ENCODE results near the gene FAM161B.
"Not testable (repeated sequence)": the region's sequence is repeated elsewhere in the genome, so short reads cannot be mapped to it uniquely, and the experiment has no call there.

FAM161B gene, protein sequence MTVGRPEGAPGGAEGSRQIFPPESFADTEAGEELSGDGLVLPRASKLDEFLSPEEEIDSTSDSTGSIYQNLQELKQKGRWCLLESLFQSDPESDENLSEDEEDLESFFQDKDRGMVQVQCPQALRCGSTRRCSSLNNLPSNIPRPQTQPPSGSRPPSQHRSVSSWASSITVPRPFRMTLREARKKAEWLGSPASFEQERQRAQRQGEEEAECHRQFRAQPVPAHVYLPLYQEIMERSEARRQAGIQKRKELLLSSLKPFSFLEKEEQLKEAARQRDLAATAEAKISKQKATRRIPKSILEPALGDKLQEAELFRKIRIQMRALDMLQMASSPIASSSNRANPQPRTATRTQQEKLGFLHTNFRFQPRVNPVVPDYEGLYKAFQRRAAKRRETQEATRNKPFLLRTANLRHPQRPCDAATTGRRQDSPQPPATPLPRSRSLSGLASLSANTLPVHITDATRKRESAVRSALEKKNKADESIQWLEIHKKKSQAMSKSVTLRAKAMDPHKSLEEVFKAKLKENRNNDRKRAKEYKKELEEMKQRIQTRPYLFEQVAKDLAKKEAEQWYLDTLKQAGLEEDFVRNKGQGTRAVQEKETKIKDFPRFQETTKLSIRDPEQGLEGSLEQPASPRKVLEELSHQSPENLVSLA

DNA sequence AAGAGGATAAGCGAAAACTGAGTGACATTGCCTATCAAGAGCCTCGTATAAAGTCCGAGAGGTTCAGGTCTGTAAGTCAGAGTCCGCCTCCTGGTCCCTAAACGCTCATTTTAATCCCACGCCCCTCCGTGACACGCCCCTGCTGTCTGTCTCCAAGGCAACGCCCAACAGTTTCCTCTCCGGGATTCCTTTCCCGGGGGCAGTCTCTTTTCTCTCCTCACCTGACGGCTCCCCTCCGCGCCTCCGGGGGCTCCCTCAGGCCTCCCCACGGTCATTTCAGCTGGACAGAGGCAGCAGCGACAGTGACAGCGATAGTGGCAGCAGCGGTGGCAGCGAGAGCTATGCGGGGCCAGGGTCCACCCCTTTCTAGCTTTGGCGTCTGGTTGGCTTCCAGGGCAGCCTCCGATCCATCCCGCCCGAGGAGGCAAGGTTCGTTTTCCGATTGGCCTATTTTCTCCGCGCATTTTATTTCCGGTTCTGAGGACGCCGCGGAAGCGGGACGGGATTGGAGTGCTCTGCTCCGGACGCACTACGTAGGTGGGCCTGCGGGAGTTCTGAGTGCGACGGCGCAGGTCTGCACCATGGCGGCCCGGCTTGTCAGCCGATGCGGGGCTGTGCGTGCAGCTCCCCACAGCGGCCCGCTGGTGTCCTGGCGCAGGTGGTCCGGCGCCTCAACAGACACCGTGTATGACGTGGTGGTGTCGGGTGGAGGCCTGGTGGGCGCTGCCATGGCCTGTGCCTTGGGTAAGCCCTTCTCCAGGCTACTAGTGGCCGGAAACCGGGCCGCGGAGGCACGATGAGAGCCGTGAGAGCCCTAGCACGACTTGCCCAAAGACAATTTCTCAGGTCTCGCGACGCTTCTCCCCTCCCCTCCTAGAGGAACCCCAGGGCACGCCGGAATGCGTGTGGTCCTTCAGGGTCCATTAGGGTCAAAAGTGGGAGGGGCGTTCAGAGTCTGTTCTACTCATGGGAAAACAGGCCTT, at the start of gene FAM161B, which contains the start of gene COQ6:
FAM161B (minus strand) TSS at position 343 of the 983 bp plus-strand sequence; CDS start at position 275, 68 bp downstream.
COQ6 (plus strand) TSS at position 551 of the 983 bp plus-strand sequence; CDS start at position 582, 31 bp downstream.
- H3K4me3 ChIP-seq = peak within 1 kb of the TSS; percentile 78
- peak within 1 kb of the TSS; percentile 71 to 90 for H3K27ac ChIP-seq
- DNase-seq (ENCODE audit: low spot score) = peak; percentile 97
- TF ChIP-seq, protein P1, sequence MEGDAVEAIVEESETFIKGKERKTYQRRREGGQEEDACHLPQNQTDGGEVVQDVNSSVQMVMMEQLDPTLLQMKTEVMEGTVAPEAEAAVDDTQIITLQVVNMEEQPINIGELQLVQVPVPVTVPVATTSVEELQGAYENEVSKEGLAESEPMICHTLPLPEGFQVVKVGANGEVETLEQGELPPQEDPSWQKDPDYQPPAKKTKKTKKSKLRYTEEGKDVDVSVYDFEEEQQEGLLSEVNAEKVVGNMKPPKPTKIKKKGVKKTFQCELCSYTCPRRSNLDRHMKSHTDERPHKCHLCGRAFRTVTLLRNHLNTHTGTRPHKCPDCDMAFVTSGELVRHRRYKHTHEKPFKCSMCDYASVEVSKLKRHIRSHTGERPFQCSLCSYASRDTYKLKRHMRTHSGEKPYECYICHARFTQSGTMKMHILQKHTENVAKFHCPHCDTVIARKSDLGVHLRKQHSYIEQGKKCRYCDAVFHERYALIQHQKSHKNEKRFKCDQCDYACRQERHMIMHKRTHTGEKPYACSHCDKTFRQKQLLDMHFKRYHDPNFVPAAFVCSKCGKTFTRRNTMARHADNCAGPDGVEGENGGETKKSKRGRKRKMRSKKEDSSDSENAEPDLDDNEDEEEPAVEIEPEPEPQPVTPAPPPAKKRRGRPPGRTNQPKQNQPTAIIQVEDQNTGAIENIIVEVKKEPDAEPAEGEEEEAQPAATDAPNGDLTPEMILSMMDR (IDR thresholded peaks at IDR 0.05) = no peak

DNA sequence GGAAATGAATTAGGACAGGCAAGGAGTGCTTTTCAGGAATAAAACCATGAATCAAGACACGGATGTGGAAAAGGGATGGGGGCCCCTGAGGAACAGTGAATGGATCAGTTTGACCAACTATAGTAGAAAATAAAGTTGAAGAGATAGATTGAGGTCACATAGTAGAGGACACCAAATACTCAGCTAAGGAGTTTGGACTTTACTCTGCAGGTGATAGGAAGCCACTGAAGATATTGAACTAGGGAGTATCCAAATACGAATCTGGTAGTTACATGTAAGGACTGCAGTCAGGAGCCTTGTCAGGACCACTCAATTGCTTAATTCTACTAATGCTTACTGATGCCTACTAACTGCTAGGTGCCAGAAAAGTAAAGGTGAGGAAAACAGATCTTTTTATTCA, 48.8 kb upstream of the FAM161B start:
- Histone ChIP-seq H3K4me3 (no peak overlapping the region), H3K27ac (no peak overlapping the region)
- no peak for DNase-seq (ENCODE audit: low spot score)
- TF ChIP-seq, protein P1 (IDR thresholded peaks at IDR 0.05) = no peak

DNA sequence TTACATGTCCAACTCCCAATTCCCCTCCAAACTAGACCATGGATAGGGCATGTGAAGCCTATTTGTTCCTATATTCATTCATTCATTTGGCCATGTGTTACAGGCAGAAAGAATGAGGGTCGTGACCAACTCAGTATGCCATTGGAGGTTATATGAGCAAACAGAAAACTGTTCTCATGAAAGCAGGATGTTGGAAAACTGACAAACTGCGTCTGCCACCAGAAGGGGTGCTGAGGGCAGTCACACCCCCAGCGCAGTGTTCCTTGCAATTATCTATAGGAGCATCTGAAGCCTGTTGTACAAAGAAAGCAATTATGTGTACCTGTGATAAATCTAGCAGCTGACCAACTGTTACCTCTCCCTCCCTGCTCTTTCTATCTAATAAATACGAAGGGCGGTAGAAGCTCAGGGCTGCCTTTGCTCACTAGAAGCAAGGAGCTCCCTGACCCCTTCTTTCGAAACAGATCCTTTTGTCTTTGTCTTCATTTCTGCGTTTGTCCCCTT, 48.1 kb upstream of the FAM161B start:
- TF ChIP-seq, protein P1 (IDR thresholded peaks at IDR 0.05) = no peak
- no peak overlapping the region for H3K27ac ChIP-seq
- DNase-seq (ENCODE audit: low spot score) = no peak
- H3K4me3 ChIP-seq = no peak overlapping the region

DNA sequence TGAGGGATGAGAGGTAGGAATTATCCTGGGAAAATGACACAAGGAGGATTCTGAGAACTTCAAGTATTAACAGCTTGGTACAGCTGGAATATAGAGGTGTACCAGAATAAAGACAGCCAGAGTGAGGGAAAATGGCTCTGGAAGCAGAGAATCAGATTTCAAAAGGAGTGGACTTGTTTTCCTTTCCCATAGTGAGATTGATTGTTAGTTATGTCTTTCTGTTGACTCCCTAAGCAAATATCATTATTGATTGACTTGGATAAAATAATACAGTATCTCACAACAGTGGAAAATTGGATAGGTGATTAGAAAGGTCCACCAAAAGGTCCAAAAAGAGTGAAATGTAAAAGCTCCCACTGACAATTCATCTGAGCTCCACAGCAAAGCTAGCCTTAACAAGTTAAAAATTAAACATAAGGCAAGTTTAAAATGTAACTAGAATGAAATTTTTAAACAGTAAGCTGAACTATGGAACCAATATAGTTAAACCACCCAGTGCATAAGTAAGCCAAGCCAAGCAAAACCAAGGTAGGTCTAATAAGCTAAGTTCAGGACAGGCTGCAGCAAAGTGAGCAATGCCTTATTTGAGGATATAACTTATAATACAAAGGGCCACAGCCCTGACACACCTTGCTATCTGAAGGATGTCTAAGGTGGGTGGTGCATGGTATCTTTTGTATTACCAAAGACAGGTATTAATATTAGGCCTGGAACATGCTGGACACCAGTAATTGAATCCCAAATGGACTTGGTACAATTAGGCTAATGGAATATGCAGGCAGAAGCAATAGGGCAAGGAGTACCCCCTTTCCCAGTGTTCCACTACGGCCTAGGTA, 47.4 kb upstream of the FAM161B start:
- H3K27ac ChIP-seq = no peak overlapping the region
- DNase-seq (ENCODE audit: low spot score) = no peak
- TF ChIP-seq, protein P1 (IDR thresholded peaks at IDR 0.05) = no peak
- H3K4me3 ChIP-seq = no peak overlapping the region

DNA sequence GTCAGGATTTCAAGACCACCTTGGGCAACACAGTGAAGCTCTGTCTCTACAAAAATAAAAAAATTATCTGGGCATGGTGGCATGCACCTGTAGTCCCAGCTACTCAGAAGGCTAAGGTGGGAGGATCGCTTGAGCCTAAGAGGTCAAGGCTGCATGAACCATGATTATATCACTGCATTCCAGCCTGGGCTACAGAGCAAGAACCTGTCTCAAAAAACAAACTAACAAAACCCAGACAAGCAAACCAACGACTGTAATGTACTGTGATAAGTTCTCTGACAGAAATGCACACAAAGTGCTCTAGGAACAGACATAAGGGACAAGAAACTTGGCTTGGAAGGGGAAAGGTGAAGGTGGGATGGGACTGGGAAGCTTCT, 46.8 kb upstream of the FAM161B start:
- no peak for DNase-seq (ENCODE audit: low spot score)
- TF ChIP-seq, protein P1 (IDR thresholded peaks at IDR 0.05) = no peak
- H3K4me3 ChIP-seq = no peak overlapping the region
- H3K27ac ChIP-seq = no peak overlapping the region

DNA sequence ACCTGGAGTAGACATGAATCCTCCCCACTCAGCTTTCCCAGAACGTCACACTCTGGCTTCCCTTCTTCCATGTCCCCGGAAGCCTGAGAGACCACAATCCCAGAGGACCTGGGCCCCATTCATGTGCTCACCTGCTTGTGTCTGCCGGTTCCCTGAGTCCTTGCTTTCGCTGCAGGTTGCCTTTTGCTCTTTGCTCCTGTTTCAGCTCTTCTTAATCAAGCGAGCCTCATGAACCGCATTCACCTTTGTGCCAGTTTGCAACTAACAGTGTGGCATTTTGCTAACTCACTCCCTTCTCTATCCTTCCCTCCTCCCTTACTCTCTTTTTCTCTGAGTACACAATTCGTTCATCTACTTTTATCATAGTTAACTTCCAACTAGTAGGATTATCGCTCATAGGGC, 46.1 kb upstream of the FAM161B start:
- TF ChIP-seq, protein P1 (IDR thresholded peaks at IDR 0.05) = no peak
- no peak overlapping the region for H3K4me3 ChIP-seq
- no peak for DNase-seq (ENCODE audit: low spot score)
- no peak overlapping the region for H3K27ac ChIP-seq

DNA sequence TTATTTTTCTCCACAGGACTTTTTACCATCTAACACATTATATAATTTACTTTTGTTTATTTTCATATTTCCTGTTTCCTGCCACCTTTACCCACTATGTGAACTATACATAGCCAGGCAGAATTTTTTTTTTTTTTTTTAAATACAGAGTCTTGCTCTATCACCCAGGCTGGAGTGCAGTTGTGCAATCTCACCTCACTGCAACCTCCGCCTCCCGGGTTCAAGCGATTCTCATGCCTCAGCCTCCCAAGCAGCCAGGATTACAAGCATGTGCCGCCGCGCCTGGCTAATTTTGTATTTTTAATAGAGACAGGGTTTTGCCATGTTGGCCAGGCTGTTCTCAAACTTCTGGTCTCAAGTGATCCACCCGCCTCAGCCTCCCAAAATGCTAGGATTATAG, 45.0 kb upstream of the FAM161B start:
- H3K27ac ChIP-seq; DNase-seq (ENCODE audit: low spot score); H3K4me3 ChIP-seq: not testable (repeated sequence)

All from coronary artery (tissue), 2 donors.